GM18870 (cell line): ENCODE measurements around the gene GSTA3.
"Not testable (repeated sequence)": the region's sequence is repeated elsewhere in the genome, so short reads cannot be mapped to it uniquely, and the experiment has no call there.

ENCODE experiments used
- ATAC-seq: cut with Tn5 transposase; IDR thresholded peaks from one replicate; pipeline ENCODE4 v1.9.1; 2021; ENCODE audit warnings: moderate library complexity; ENCODE audit not compliant: unreplicated experiment

Gene GSTA3

GRCh38 chr6:52868899-52869298, 40.6 kb downstream of the GSTA3 start:
- ATAC-seq: not testable (repeated sequence)

- no peak for ATAC-seq
These were observed 41.3 kb downstream of the GSTA3 start for GRCh38 chr6:52868240-52868639.

GRCh38 chr6:52861151-52861550, 48.3 kb downstream of the GSTA3 start:
- ATAC-seq: not testable (repeated sequence)

GRCh38 chr6:52858416-52858815, 51.1 kb downstream of the GSTA3 start:
- no peak for ATAC-seq

GRCh38 chr6:52856137-52856536, 53.4 kb downstream of the GSTA3 start:
- not testable (repeated sequence) for ATAC-seq

GRCh38 chr6:52849137-52849536, 60.4 kb downstream of the GSTA3 start:
- no peak for ATAC-seq
